GM21723 (cell line): ENCODE measurements around the gene KRTAP15-1.

ENCODE experiments used
- ATAC-seq: cut with Tn5 transposase; IDR thresholded peaks from one replicate; pipeline ENCODE4 v1.9.1; 2021; ENCODE audit warnings: mild to moderate bottlenecking, moderate library complexity; ENCODE audit not compliant: unreplicated experiment

The KRTAP15-1 gene

GRCh38 chr21:30486180-30486579 lies 46.1 kb downstream of the KRTAP15-1 start:
- ATAC-seq, result no peak

- ATAC-seq, result no peak
These were observed 47.3 kb downstream of the KRTAP15-1 start, which contains the start of gene KRTAP19-2 for GRCh38 chr21:30487336-30487735. TSS of gene KRTAP19-2 (minus strand) at chr21:30487436. CDS start at chr21:30487348, 88 bp downstream.
